GM12865 (cell line): Measurements from ENCODE around the gene PMEPA1.

Experiments
- DNase-seq: peaks from one replicate; pipeline ENCODE4 v3.0.0; 2010; ENCODE audit warnings: low read depth
- H3K4me3 ChIP-seq: 2 replicates; pipeline ENCODE4 v1.5.1; 2011; ENCODE audit warnings: mild to moderate bottlenecking, low read depth, low read length, control low read depth
- TF ChIP-seq, protein P1 (sequence below): IDR thresholded peaks from 2 replicates; pipeline ENCODE4 v1.5.1; 2011; ENCODE audit warnings: low read length, control low read depth, low read depth, inconsistent platforms; ENCODE audit not compliant: insufficient read depth; ENCODE audit errors: missing control alignments

The PMEPA1 gene

DNA sequence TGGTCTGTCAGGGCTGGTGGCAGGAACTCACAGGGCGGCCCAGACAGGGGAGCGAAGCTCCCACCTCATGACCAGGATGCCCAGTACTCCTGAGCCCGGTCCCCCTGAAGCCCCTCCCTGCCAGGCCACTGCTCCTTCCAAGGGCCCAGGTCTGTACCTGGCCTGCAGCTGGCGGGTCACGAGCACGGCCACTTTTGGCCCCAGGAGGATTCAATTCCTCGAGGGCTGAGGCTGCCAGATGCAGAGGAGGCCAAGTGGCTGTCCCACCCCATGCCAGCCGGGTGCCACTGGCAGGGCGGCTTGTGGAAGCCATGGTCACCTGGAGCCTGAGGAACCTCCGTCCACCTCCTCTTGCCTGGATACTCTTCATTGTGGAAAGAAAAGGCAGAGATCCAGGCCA, 17.4 kb downstream of the PMEPA1 start:
- TF ChIP-seq, protein P1, sequence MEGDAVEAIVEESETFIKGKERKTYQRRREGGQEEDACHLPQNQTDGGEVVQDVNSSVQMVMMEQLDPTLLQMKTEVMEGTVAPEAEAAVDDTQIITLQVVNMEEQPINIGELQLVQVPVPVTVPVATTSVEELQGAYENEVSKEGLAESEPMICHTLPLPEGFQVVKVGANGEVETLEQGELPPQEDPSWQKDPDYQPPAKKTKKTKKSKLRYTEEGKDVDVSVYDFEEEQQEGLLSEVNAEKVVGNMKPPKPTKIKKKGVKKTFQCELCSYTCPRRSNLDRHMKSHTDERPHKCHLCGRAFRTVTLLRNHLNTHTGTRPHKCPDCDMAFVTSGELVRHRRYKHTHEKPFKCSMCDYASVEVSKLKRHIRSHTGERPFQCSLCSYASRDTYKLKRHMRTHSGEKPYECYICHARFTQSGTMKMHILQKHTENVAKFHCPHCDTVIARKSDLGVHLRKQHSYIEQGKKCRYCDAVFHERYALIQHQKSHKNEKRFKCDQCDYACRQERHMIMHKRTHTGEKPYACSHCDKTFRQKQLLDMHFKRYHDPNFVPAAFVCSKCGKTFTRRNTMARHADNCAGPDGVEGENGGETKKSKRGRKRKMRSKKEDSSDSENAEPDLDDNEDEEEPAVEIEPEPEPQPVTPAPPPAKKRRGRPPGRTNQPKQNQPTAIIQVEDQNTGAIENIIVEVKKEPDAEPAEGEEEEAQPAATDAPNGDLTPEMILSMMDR, result no peak
- DNase-seq, result no peak
- H3K4me3 ChIP-seq, result no peak overlapping the region

DNA sequence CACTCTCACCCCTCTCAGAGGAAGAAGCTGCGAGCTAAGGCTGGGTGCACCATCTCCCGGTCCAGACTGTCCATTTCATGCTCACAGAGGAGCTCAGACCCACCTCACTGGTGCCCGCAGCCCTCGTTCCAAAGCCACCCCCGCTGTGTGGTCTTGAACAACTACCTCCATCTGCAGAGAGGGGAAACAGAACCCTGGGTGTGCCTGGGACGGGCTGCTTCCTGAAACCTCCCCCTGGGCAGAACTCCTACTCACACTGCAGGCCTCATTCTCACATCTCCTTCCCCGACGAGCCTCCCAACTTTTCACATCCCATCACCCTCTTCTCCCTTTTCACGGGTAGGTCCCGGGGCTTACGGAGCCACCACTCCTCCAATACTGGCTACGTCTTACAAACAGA, 18.1 kb downstream of the PMEPA1 start:
- TF ChIP-seq, protein P1, result no peak
- DNase-seq, result no peak
- H3K4me3 ChIP-seq, result no peak overlapping the region

DNA sequence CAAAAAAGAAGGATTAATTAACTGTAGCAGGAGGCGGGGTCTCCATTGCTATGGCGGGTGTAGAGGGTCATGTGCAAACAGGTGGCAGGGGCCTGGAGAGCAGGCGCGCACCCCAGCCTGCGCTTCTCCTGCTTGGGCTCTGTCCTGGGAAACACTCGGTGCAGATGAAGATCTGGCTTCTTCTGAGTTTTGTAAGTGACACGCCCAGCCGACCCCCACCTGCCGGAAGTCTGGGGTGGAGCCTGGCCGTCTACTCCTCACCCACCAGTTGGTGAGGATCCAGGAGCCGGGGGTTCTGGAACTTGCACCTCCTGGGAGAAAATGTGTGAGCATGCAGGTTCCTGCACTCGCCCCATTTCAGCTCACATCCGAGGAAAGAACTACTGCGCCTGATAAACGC, 19.3 kb downstream of the PMEPA1 start:
- no peak for DNase-seq
- TF ChIP-seq, protein P1, result no peak
- H3K4me3 ChIP-seq, result no peak overlapping the region

DNA sequence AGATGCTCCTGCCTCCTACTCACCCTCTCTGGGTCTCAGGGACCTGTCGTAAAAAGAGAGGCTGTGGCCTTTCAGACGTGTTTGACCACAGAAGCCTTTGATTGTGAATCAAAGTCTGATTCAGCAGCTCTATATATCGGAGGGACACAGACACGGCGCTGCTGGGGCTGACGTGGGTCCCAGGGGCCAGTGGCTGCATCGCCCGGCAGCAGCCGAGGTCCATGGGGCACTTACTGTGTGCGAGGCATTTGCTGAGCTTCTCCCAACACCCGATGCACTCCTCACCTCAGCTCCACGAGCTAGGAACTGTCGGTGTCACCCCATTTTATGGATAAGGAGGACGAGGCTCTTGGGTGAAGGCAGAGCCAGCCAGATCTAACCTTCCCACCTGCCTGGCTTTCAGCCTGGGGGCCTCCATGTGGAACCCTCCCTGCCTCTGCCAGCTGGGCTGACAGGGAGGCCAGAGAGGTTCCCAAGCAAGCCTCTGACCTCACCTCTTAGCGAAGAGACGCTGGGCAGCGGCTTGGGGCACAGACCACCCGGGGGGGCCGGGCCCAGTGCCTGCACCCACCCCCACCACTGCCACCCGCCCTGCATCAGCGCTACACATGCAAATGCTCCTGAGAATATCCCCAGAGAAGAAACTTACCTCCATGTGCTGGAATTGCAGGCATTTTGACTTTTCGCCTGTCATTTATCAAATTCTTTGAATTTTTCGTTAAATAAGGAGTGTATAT, 19.9 kb downstream of the PMEPA1 start:
- H3K4me3 ChIP-seq, result no peak overlapping the region
- TF ChIP-seq, protein P1, result no peak
- DNase-seq, result no peak

DNA sequence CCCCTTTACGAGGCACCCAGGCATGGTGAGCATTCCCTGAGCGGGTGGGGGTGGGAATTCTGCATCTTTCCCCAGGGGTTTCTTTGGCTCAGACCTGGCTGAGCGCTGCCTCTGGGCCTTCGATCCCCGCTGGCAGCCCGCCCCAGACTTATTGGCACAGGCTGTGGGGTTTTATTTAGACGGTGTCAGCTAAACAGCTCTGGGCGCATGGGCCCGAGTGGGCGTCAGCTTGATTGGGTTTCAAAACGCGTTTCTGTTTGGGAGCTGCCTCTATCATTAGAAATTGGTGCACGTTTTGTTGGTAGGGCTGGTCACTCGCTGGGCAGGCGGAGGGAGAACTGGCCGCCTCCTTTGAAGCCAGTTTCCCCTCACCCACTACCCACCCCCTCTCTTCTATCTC, 21.0 kb downstream of the PMEPA1 start:
- TF ChIP-seq, protein P1, result no peak
- no peak overlapping the region for H3K4me3 ChIP-seq
- no peak for DNase-seq

DNA sequence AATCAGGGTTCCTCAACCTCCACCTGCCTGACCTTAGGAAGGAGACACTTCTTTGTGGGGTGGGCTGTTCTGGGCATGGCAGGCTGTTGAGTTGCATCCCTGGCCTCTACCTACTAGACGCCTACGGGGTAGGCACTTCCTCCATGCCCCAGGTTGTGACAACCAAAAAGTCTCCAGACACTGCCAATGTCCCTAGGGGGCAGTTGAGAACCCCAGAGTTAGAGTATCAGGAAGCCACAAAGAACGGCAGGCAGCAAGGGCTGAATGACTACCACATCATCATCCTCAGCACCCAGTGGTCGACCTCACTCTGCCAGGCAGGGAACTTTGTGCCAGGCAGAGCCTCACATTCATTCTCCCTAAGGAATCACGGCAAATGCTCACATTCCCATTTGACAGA, 21.5 kb downstream of the PMEPA1 start:
- H3K4me3 ChIP-seq, result no peak overlapping the region
- no peak for DNase-seq
- TF ChIP-seq, protein P1, result no peak
